GM18517 (cell line): ENCODE measurements around the gene PSKH1.
"Not testable (repeated sequence)": the region's sequence is repeated elsewhere in the genome, so short reads cannot be mapped to it uniquely, and the experiment has no call there.

Experiments used
- ATAC-seq: cut with Tn5 transposase; IDR thresholded peaks from one replicate; pipeline ENCODE4 v1.9.1; 2021; ENCODE audit warnings: mild to moderate bottlenecking, moderate library complexity; ENCODE audit not compliant: unreplicated experiment

The PSKH1 gene

GRCh38 chr16:67885976-67886375, 7.1 kb upstream of the PSKH1 start:
- ATAC-seq: no peak

- no peak for ATAC-seq
Measured at GRCh38 chr16:67886387-67886786, 6.7 kb upstream of the PSKH1 start.

GRCh38 chr16:67888331-67888730, 4.7 kb upstream of the PSKH1 start:
- ATAC-seq: no peak

- no peak for ATAC-seq
Measured at GRCh38 chr16:67892375-67892774, 679 bp upstream of the PSKH1 start.

GRCh38 chr16:67893743-67894399, 817 bp downstream of the PSKH1 start:
- no peak for ATAC-seq

- no peak for ATAC-seq
Measured at GRCh38 chr16:67897231-67897630, 4.2 kb downstream of the PSKH1 start.

- ATAC-seq: no peak
Measured at GRCh38 chr16:67901734-67902133, 8.7 kb downstream of the PSKH1 start.

- ATAC-seq: no peak
Measured at GRCh38 chr16:67902831-67903230, 9.8 kb downstream of the PSKH1 start.

GRCh38 chr16:67907397-67908180, 14.5 kb downstream of the PSKH1 start:
- no peak for ATAC-seq

GRCh38 chr16:67909056-67909742, 16.1 kb downstream of the PSKH1 start:
- ATAC-seq: no peak

GRCh38 chr16:67910158-67910557, 17.1 kb downstream of the PSKH1 start:
- no peak for ATAC-seq

- ATAC-seq: no peak
Measured at GRCh38 chr16:67914758-67915495, 21.9 kb downstream of the PSKH1 start.

GRCh38 chr16:67915496-67915769, 22.4 kb downstream of the PSKH1 start:
- not testable (repeated sequence) for ATAC-seq

GRCh38 chr16:67915831-67916723, 23.0 kb downstream of the PSKH1 start:
- no peak for ATAC-seq

GRCh38 chr16:67917140-67917851, 24.2 kb downstream of the PSKH1 start:
- ATAC-seq: no peak

GRCh38 chr16:67917852-67918236, 24.8 kb downstream of the PSKH1 start:
- ATAC-seq: no peak

- no peak for ATAC-seq
Measured at GRCh38 chr16:67919622-67920221, 26.7 kb downstream of the PSKH1 start.

- no peak for ATAC-seq
Measured at GRCh38 chr16:67922221-67922620, 29.2 kb downstream of the PSKH1 start.

- no peak for ATAC-seq
Measured at GRCh38 chr16:67922740-67923139, 29.7 kb downstream of the PSKH1 start.
